ENCODE measurements around the gene FOXD3. TPM values are rescaled to one million over a fixed set of nuclear protein-coding genes. Genes with fewer than 3 reads are reported as not detected.
A peak's percentile ranks its signal among the peaks of the same experiment; 100 is the strongest.

FOXD3 gene
- total and polyA plus RNA-seq, 5 experiments from 2014 or later: not detected

DNA sequence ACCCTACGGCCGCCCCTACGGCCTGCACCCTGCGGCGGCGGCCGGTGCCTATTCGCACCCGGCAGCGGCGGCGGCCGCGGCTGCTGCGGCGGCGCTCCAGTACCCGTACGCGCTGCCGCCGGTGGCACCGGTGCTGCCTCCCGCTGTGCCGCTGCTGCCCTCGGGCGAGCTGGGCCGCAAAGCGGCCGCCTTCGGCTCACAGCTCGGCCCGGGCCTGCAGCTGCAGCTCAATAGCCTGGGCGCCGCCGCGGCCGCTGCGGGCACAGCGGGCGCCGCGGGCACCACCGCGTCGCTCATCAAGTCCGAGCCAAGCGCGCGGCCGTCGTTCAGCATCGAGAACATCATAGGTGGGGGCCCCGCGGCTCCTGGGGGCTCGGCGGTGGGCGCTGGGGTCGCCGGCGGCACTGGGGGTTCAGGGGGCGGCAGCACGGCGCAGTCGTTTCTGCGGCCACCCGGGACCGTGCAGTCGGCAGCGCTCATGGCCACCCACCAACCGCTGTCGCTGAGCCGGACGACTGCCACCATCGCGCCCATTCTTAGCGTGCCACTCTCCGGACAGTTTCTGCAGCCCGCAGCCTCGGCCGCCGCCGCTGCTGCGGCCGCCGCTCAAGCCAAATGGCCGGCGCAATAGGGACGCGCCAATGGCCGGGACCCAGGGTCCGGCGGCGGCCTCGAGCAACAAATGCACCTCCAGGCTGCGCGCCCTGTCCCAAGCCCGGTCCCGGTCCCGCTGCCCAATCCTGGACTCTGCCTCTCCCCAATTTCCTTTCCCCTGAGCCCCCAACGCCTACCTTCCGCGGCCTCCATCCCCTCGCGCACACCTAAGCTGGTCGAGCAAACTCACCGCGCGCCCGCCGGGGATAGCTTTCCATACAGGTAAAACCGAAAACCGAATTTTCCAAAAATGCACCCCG lies 1.8 kb downstream of the FOXD3 start:
- DNase-seq: no peak
- peak overlapping the region; percentile 67 to 89 (median 78) for H3K4me3 Mint-ChIP-seq
- H3K27me3 Mint-ChIP-seq: peaks cover 46 to 76% (median 70%) of the 10 kb centered on the region in 5 donors
- peaks cover 0 to 59% (median 34%) of the 10 kb centered on the region in 9 donors for H3K9me3 Mint-ChIP-seq
- peaks cover 17 to 49% (median 39%) of the 10 kb centered on the region in 4 donors for H3K4me1 Mint-ChIP-seq
- peak overlapping the region in 3 of 10 donors; percentile 65 to 82 (median 74) for H3K27ac Mint-ChIP-seq
- POLR2A ChIA-PET: interaction anchor here (1.5 kb wide), 1 partner anchor 42 kb away, joined by 3 read pairs; no protein-coding TSS in a partner anchor
- peak; percentile 10 to 15 for ATAC-seq
- H3K36me3 Mint-ChIP-seq: peaks cover 14 to 37% (median 17%) of the 10 kb centered on the region in 3 donors

DNA sequence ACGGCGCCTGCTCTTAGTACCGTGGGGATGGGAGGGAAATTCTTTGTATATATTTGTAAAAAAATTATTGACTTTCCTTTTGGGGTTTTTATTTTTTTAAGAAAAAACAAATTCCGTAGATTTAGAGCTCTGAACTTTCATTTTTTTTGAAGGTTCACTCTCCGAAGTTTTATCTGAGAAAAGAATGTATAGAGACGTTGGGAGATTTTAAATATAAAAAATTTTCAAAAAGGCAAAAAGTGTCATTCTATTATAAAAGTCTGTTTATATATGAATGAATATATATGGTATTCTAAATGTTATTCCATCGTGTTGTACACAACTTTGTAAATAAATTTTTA lies 2.4 kb downstream of the FOXD3 start:
- Mint-ChIP-seq H3K9me3 (peaks cover 0 to 56% (median 30%) of the 10 kb centered on the region in 9 donors), H3K4me1 (peaks cover 19 to 49% (median 42%) of the 10 kb centered on the region in 4 donors), H3K36me3 (peaks cover 12 to 36% (median 14%) of the 10 kb centered on the region in 3 donors), H3K4me3 (peak overlapping the region; percentile 67 to 89 (median 78)), H3K27ac (peak overlapping the region in 2 of 10 donors; percentile 65 to 82), H3K27me3 (peaks cover 47 to 76% (median 69%) of the 10 kb centered on the region in 5 donors)
- no peak for DNase-seq
- ATAC-seq: no peak
- POLR2A ChIA-PET: no interaction called here

DNA sequence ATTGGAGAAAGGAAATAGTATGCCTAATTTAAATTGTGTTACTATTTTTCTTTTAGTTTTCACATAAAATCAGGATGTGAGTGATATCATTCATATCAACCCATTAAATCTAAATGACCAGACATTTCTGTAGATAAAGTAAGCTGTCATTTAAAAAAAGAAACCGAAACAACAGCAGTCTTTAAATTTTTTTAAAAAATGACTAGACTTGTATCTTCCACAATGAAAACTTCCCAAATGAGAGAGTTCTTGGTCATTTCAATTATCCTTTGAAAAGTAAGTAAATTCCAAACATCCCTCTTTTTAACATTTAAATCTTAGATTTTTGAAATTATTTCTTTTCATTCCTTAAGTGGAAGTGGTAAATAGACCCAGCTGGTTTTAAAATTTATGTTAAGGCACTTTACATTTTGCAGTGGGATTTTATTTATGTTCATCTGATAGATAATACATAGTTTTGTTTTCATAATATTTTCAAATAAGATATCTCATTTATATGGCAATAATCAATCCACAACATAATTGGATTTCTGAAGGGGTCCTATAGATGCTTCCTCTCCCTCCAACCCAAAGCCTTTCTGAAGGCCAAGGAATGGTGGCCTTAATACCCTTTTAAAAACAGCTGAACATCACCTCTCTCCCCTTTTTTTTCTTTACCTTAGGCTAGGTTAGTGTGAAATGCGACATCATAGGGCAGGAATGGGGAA lies 3.1 kb downstream of the FOXD3 start:
- peaks cover 11 to 37% (median 13%) of the 10 kb centered on the region in 3 donors for H3K36me3 Mint-ChIP-seq

DNA sequence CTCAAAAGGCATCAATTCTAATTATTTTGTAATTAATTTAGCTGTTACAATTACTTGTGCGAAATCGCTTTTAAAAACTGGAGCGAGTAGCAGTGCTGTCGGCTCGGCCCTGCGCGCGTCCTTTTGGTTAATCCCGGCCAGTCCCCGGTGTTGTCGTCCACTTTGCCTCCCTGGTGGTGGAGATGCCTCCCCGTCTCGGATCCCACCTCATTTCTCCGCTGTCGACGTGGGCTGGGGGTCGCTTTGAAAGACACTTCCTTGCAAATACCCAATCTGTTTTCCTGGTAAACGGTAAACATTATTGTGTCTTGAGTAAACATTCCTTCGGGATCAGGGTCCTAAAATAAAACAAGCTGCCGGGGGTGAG lies 3.7 kb downstream of the FOXD3 start:
- H3K4me3 Mint-ChIP-seq: peak overlapping the region in 3 of 10 donors; percentile 10 to 57 (median 15)
- peaks cover 7 to 51% (median 26%) of the 10 kb centered on the region in 9 donors for H3K9me3 Mint-ChIP-seq
- peaks cover 21 to 53% (median 40%) of the 10 kb centered on the region in 4 donors for H3K4me1 Mint-ChIP-seq
- no peak for DNase-seq
- POLR2A ChIA-PET: no interaction called here
- peaks cover 52 to 76% (median 68%) of the 10 kb centered on the region in 5 donors for H3K27me3 Mint-ChIP-seq
- H3K36me3 Mint-ChIP-seq: peaks cover 11 to 43% (median 15%) of the 10 kb centered on the region in 3 donors
- no peak for ATAC-seq
- peak overlapping the region in 1 of 10 donors; percentile 44 for H3K27ac Mint-ChIP-seq

More for the DNA sequence above, 3.1 kb downstream of the FOXD3 start:
- DNase-seq: peak in 1 of 10 donors; percentile 7
- no peak for ATAC-seq
- Mint-ChIP-seq H3K4me1 (peaks cover 20 to 50% (median 41%) of the 10 kb centered on the region in 4 donors), H3K27ac (peak overlapping the region in 1 of 10 donors; percentile 44), H3K27me3 (peaks cover 48 to 76% (median 67%) of the 10 kb centered on the region in 5 donors), H3K9me3 (peaks cover 1 to 51% (median 25%) of the 10 kb centered on the region in 9 donors), H3K4me3 (peak overlapping the region in 2 of 10 donors; percentile 7 to 22)
- POLR2A ChIA-PET: no interaction called here

DNA sequence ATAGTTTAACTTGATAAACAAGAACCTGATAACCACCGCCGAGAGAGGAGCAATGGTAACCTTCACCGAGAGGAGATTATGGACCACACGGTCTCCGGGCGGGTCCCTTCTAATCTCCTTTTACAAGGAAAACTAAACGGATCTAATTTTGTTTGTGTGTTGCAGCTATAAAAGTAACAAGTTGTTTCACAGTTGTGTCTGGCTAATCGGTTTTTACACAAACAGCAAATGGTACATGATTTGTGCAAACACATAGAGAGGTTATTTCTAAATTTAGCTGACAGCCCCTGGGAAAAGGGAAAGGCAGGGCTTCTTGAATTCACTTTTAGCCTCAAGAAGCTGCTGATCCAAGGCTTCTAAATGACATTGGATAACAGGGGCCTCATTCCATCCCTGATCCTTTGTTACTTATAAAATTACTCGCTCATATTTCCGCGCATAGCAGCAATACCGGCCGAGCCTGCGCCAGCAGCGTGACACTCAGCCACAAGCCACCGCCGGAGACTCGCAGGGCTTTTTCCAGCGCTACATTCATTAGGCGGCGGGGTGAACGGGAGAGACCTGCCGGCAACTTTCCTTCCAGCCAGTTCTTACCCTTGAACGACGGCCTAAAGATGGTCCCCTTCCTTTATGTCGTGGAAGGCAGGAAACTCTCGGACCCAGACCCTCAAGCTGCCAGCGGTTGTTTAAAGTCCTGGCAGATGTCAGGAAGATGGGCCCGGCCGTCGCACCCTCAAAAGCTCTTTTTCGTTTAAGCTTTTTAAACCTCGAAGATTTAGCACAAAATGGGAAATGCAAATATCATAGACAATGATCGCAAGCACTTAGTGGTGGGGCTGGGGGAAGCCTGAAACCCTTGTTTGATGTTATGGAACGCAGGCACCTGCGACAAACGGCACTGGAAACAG lies 4.4 kb downstream of the FOXD3 start:
- H3K4me3 Mint-ChIP-seq: peak overlapping the region in 5 of 10 donors; percentile 16 to 57 (median 41)
- ATAC-seq: no peak
- H3K4me1 Mint-ChIP-seq: peaks cover 19 to 46% (median 34%) of the 10 kb centered on the region in 4 donors
- peak in 1 of 10 donors; percentile 9 for DNase-seq
- H3K36me3 Mint-ChIP-seq: peaks cover 4 to 38% (median 10%) of the 10 kb centered on the region in 3 donors
- POLR2A ChIA-PET: no interaction called here
- H3K27me3 Mint-ChIP-seq: peaks cover 47 to 76% (median 65%) of the 10 kb centered on the region in 5 donors
- peak overlapping the region in 3 of 10 donors; percentile 44 to 79 (median 71) for H3K27ac Mint-ChIP-seq
- H3K9me3 Mint-ChIP-seq: peaks cover 7 to 47% (median 21%) of the 10 kb centered on the region in 9 donors

DNA sequence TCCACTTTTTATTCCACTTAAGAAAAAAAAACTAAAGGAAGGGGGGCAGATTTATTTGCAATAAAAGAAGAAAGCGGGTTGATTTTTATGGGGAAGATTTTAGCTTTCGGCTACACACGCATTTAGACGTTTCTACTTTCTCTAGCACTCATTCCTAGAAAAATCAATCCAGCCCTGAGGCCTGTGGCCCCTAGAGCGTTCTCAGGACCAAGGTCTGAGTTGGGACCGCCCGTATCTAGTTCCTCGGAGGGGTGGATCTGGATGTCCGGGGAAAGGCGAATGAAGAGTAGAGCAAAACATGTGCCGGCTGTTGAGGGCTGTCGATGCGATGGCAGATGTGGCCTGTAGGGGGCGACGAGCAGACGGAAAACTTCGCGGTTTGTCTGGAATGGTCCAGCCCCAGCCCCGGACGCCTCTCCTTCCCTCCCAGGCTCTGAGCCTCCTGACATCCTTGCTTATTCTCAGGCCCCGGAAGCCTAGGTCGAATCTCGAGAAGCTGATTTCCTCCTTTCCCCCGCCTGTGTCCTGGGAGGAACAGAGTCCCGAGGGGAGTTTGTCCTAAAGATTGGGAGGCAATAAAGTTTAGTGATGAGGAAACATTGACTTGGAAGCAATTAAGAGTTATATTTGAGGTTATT lies 5.2 kb downstream of the FOXD3 start:
- no peak for ATAC-seq
- Mint-ChIP-seq H3K27ac (peak overlapping the region in 2 of 10 donors; percentile 77 to 79), H3K36me3 (peaks cover 3 to 41% (median 8%) of the 10 kb centered on the region in 3 donors), H3K27me3 (peaks cover 49 to 78% (median 69%) of the 10 kb centered on the region in 5 donors), H3K9me3 (peaks cover 7 to 44% (median 20%) of the 10 kb centered on the region in 9 donors), H3K4me3 (peak overlapping the region in 6 of 10 donors; percentile 8 to 55 (median 28)), H3K4me1 (peaks cover 18 to 43% (median 29%) of the 10 kb centered on the region in 4 donors)
- DNase-seq: peak in 1 of 10 donors; percentile 10
- POLR2A ChIA-PET: no interaction called here

DNA sequence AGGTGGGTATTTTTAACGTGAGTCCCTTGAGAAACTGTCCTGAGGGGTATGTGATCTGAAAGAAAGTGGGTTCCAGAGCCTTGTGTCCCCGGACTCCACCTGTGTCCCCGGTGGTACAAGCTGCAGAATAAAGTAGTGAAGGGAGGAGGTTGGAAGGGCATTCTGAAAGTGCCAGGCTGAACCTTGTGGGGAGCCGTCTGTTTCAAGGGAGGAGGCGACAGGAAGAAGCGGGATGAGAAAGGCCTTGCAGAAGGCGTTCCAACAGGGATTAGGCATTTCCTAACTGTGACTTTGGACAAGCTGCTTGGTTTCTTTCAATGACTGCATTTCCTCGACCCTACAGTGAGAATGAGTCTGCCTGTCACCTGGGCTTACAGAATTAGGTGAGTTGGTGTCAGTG lies 5.8 kb downstream of the FOXD3 start:
- H3K36me3 Mint-ChIP-seq: peaks cover 3 to 41% (median 8%) of the 10 kb centered on the region in 3 donors
- POLR2A ChIA-PET: no interaction called here
- peak overlapping the region in 3 of 10 donors; percentile 3 to 18 (median 8) for H3K4me3 Mint-ChIP-seq
- H3K9me3 Mint-ChIP-seq: peaks cover 7 to 44% (median 20%) of the 10 kb centered on the region in 9 donors
- no peak for DNase-seq
- H3K4me1 Mint-ChIP-seq: peaks cover 18 to 43% (median 29%) of the 10 kb centered on the region in 4 donors
- H3K27me3 Mint-ChIP-seq: peaks cover 53 to 83% (median 73%) of the 10 kb centered on the region in 5 donors
- H3K27ac Mint-ChIP-seq: peak overlapping the region in 2 of 10 donors; percentile 77 to 79
- ATAC-seq: no peak

DNA sequence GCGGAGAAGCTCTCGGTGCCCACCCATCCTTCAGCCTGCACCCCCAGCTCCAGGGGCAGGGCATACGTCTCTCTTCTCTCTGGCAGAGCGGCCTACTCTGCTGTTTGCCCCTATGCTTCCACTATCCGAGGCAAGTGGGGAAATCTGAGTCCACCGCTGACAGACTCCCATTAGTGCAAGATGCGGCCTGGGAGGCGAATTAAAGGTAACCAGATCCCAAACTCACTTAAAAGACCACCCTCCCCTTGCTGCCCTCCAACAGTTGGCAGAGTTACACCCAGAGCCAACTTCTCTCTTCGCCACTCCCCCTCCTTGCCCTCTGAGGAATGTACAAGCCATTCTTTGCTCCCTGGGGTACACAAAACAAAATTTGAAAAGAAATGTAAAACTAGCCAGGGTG lies 6.4 kb downstream of the FOXD3 start:
- DNase-seq: no peak
- POLR2A ChIA-PET: interaction anchor here (0.9 kb wide), 1 partner anchor 12 kb away, joined by 3 read pairs; no protein-coding TSS in a partner anchor

DNA sequence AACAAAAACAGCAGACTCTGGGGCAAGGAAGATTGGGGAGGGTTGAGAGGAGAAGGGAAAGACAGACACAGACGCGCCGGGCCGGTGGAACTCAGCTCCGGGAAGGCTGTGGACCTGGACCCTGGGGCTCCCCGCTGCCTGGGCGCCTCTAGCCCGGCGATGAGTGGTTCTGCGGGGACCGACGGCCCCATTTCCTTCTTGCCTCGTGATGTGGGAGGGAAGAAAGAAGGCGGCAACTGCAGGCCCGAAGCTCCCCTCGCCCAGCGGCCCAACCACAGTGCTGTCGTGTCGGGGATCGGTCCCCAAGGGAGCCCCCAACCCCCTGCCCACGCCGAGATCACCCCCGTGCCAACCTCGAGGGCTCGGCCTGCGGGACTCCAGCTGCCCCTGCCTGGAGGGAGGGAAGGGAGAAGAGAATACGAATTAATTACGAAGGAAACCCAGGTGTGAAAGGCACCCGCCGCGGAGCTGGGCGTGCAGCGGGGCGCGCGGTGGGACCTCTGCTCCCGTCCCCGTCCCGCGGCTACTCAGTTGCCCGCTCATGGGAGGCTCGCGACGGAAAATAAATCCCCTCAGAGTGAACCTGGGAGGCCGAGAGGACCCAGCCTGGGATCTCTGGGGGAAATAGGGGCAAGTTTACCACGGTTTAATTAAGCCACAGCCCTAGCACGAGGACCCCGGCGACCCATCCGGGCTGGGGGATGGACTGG lies 7.4 kb downstream of the FOXD3 start:
- Mint-ChIP-seq H3K27me3 (peaks cover 62 to 92% (median 76%) of the 10 kb centered on the region in 5 donors), H3K4me1 (peaks cover 14 to 37% (median 23%) of the 10 kb centered on the region in 4 donors), H3K9me3 (peaks cover 7 to 43% (median 20%) of the 10 kb centered on the region in 9 donors), H3K27ac (peak overlapping the region in 2 of 10 donors; percentile 27 to 66), H3K36me3 (peaks cover 3 to 41% (median 10%) of the 10 kb centered on the region in 3 donors), H3K4me3 (peak overlapping the region in 9 of 10 donors; percentile 4 to 72 (median 38))
- DNase-seq: no peak
- ATAC-seq: peak in 1 of 2 donors; percentile 34
- POLR2A ChIA-PET: interaction anchor here (0.9 kb wide), 1 partner anchor 11 kb away, joined by 3 read pairs; no protein-coding TSS in a partner anchor

More for the DNA sequence above, 6.4 kb downstream of the FOXD3 start:
- peaks cover 7 to 44% (median 20%) of the 10 kb centered on the region in 9 donors for H3K9me3 Mint-ChIP-seq
- ATAC-seq: no peak
- H3K27ac Mint-ChIP-seq: peak overlapping the region in 2 of 10 donors; percentile 27 to 66
- H3K36me3 Mint-ChIP-seq: peaks cover 3 to 41% (median 8%) of the 10 kb centered on the region in 3 donors
- peak overlapping the region in 2 of 10 donors; percentile 16 to 52 for H3K4me3 Mint-ChIP-seq
- peaks cover 58 to 90% (median 75%) of the 10 kb centered on the region in 5 donors for H3K27me3 Mint-ChIP-seq
- H3K4me1 Mint-ChIP-seq: peaks cover 16 to 43% (median 26%) of the 10 kb centered on the region in 4 donors

DNA sequence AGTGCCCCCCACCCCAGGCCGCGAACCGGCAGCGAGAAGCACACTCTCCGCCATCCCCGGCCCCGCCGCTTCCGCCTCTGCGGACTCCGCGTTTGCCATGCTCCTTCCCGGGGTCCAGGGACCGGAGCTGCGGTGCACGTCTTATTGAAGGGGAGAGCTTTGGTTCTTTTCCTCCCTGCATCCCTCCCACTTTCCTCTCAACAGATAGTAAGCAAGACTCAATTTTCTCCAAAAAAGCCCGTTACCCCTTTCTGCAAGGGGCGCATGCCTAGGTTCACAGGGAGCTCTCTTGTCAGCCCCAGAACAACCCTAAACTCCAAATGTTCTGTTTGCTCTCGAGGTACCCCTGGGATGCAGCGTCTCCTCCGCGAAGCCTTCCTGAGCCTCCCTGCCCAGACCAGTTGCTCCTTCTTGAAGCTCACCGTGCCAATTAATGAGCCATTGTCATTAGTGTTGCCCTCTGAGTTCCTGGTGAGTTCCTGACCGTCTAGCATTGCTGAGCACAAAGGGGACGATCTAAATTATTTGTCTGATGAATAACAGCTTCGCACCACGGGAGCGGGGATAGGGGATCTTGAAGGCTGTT lies 8.1 kb downstream of the FOXD3 start:
- Mint-ChIP-seq H3K27me3 (peaks cover 66 to 97% (median 76%) of the 10 kb centered on the region in 5 donors), H3K4me3 (peak overlapping the region in 7 of 10 donors; percentile 12 to 62 (median 30)), H3K27ac (peak overlapping the region in 1 of 10 donors; percentile 68), H3K9me3 (peaks cover 7 to 43% (median 20%) of the 10 kb centered on the region in 9 donors), H3K36me3 (peaks cover 3 to 41% (median 10%) of the 10 kb centered on the region in 3 donors), H3K4me1 (peaks cover 14 to 37% (median 23%) of the 10 kb centered on the region in 4 donors)
- ATAC-seq (peak in 1 of 2 donors; percentile 16), DNase-seq (no peak)
- POLR2A ChIA-PET: no interaction called here

Data from naive thymus-derived CD8-positive, alpha-beta T cell (primary cell).